NCI-H2171 (cell line): ENCODE results near the gene BPIFA2.

Source experiments
- DNase-seq: peaks from one replicate; lab custom pipeline; 2025; lab: John Stamatoyannopoulos, UW

BPIFA2 gene

GRCh38 chr20:33202451-33202850 is 34.5 kb downstream of the BPIFA2 start:
- no peak for DNase-seq

- DNase-seq = no peak
These were observed 35.5 kb downstream of the BPIFA2 start for GRCh38 chr20:33203444-33203843.

- DNase-seq = no peak
These were observed 41.8 kb downstream of the BPIFA2 start for GRCh38 chr20:33209789-33210188.

GRCh38 chr20:33210371-33210770 is 42.4 kb downstream of the BPIFA2 start:
- DNase-seq = no peak

- peak; percentile 49 for DNase-seq
These were observed 44.0 kb downstream of the BPIFA2 start for GRCh38 chr20:33211817-33212424.

GRCh38 chr20:33217052-33217451 is 49.1 kb downstream of the BPIFA2 start, which contains the start of gene BPIFA3:
TSS of gene BPIFA3 (plus strand) at chr20:33217352. CDS start at chr20:33217537, 185 bp downstream.
- DNase-seq = no peak

- DNase-seq = no peak
These were observed 56.4 kb downstream of the BPIFA2 start for GRCh38 chr20:33224399-33224798.

GRCh38 chr20:33229843-33230242 is 61.9 kb downstream of the BPIFA2 start:
- DNase-seq = no peak
